ENCODE measurements around the gene TENM3. TPM values are rescaled to one million over a fixed set of nuclear protein-coding genes. Genes with fewer than 3 reads are reported as not detected.

Gene TENM3
- total RNA-seq, 2 experiments from 2014 or later = not detected

- TF ChIP-seq, protein P1, sequence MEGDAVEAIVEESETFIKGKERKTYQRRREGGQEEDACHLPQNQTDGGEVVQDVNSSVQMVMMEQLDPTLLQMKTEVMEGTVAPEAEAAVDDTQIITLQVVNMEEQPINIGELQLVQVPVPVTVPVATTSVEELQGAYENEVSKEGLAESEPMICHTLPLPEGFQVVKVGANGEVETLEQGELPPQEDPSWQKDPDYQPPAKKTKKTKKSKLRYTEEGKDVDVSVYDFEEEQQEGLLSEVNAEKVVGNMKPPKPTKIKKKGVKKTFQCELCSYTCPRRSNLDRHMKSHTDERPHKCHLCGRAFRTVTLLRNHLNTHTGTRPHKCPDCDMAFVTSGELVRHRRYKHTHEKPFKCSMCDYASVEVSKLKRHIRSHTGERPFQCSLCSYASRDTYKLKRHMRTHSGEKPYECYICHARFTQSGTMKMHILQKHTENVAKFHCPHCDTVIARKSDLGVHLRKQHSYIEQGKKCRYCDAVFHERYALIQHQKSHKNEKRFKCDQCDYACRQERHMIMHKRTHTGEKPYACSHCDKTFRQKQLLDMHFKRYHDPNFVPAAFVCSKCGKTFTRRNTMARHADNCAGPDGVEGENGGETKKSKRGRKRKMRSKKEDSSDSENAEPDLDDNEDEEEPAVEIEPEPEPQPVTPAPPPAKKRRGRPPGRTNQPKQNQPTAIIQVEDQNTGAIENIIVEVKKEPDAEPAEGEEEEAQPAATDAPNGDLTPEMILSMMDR (IDR thresholded peaks at IDR 0.05) = no peak
- DNase-seq (no peak), ATAC-seq (no peak)
- H3K4me1 Mint-ChIP-seq (ENCODE audit: low read depth) = no peaks in the 10 kb centered on the region
- H3K27ac Mint-ChIP-seq = no peak overlapping the region
- intact Hi-C loops (cut with micrococcal nuclease) = no loop called here
- H3K27me3 Mint-ChIP-seq = no peaks in the 10 kb centered on the region
- CTCF ChIA-PET = no interaction called here
- POLR2A ChIA-PET = no interaction called here
- no peak overlapping the region for H3K4me3 Mint-ChIP-seq
- no peaks in the 10 kb centered on the region for H3K9me3 Mint-ChIP-seq
- no peaks in the 10 kb centered on the region for H3K36me3 Mint-ChIP-seq (ENCODE audit: low read depth)
Measured at GRCh38 chr4:182219411-182220056, 23.7 kb upstream of the TENM3 start.

GRCh38 chr4:182221987-182222386, 21.2 kb upstream of the TENM3 start:
- ChIA-PET POLR2A (no interaction called here), CTCF (no interaction called here)
- no peaks in the 10 kb centered on the region for H3K9me3 Mint-ChIP-seq
- no peak overlapping the region for H3K4me3 Mint-ChIP-seq
- intact Hi-C loops (cut with micrococcal nuclease) = no loop called here
- H3K4me1 Mint-ChIP-seq (ENCODE audit: low read depth) = no peaks in the 10 kb centered on the region
- no peak for DNase-seq
- TF ChIP-seq, protein P1 (IDR thresholded peaks at IDR 0.05) = no peak
- no peak for ATAC-seq
- H3K27me3 Mint-ChIP-seq = no peaks in the 10 kb centered on the region
- no peaks in the 10 kb centered on the region for H3K36me3 Mint-ChIP-seq (ENCODE audit: low read depth)
- no peak overlapping the region for H3K27ac Mint-ChIP-seq

- no peak overlapping the region for H3K27ac Mint-ChIP-seq
- no peaks in the 10 kb centered on the region for H3K27me3 Mint-ChIP-seq
- intact Hi-C loops (cut with micrococcal nuclease) = no loop called here
- H3K9me3 Mint-ChIP-seq = no peaks in the 10 kb centered on the region
- ChIA-PET CTCF (no interaction called here), POLR2A (no interaction called here)
- H3K36me3 Mint-ChIP-seq (ENCODE audit: low read depth) = no peaks in the 10 kb centered on the region
- H3K4me1 Mint-ChIP-seq (ENCODE audit: low read depth) = no peaks in the 10 kb centered on the region
- no peak for DNase-seq
- H3K4me3 Mint-ChIP-seq = no peak overlapping the region
- no peak for ATAC-seq
- TF ChIP-seq, protein P1 (IDR thresholded peaks at IDR 0.05) = no peak
Measured at GRCh38 chr4:182222766-182223165, 20.4 kb upstream of the TENM3 start.

GRCh38 chr4:182223708-182224107, 19.5 kb upstream of the TENM3 start:
- Mint-ChIP-seq H3K9me3 (no peaks in the 10 kb centered on the region), H3K27ac (no peak overlapping the region), H3K27me3 (no peaks in the 10 kb centered on the region), H3K4me3 (no peak overlapping the region), H3K4me1 (ENCODE audit: low read depth) (no peaks in the 10 kb centered on the region), H3K36me3 (ENCODE audit: low read depth) (no peaks in the 10 kb centered on the region)
- ChIA-PET POLR2A (no interaction called here), CTCF (no interaction called here)
- DNase-seq (no peak), ATAC-seq (no peak)
- TF ChIP-seq, protein P1 (IDR thresholded peaks at IDR 0.05) = no peak
- intact Hi-C loops (cut with micrococcal nuclease) = no loop called here

DNA sequence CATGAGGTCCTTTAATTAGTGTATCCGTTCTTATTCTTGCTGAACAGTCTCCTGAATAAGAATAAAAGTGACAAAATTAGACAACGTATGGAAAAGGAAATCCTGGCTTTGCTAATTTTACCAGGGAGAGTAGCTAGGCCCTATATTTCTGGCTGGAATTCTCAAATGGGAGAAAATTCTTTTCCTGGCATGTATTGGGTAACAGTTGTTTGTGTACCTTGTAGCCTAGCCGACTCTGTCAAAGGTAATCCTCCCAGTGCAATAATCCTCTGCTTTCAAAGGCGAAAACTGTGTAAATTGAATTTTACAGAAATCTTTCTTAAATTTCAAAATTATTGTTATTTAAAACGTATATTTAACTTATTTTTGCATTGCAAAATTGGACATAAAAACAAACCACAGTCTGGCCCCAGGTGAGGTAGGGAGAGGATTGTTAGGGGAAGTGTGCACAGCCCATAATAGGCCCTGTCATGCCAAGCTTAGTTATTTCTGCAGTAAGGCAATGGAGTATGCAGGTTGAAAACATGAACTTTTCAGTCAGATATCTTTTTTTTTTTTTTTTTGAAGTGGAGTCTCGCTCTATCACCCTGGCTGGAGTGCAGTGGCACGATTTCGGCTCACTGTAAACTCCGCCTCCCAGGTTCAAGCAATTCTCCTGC, 18.9 kb upstream of the TENM3 start:
- Mint-ChIP-seq H3K4me1 (ENCODE audit: low read depth) (no peaks in the 10 kb centered on the region), H3K27me3 (no peaks in the 10 kb centered on the region), H3K36me3 (ENCODE audit: low read depth) (no peaks in the 10 kb centered on the region), H3K4me3 (no peak overlapping the region), H3K9me3 (no peaks in the 10 kb centered on the region), H3K27ac (no peak overlapping the region)
- intact Hi-C loops (cut with micrococcal nuclease) = no loop called here
- ChIA-PET POLR2A (no interaction called here), CTCF (no interaction called here)
- no peak for DNase-seq
- ATAC-seq = no peak
- TF ChIP-seq, protein P1 (IDR thresholded peaks at IDR 0.05) = no peak

All from activated CD8-positive, alpha-beta T cell treated with anti-CD3 and anti-CD28 coated beads for 36 hours (primary cell).